Fibroblast of the aortic adventitia (primary cell): ENCODE data around the gene TAF11L10. TPM values are rescaled to one million over a fixed set of nuclear protein-coding genes. Genes with fewer than 3 reads are reported as not detected.
"Not testable (repeated sequence)": the region's sequence is repeated elsewhere in the genome, so short reads cannot be mapped to it uniquely, and the experiment has no call there.

Experiments
- DNase-seq: peaks from one replicate; pipeline ENCODE4 v3.0.0-alpha.2; 2010; ENCODE audit warnings: low read depth
- H3K4me3 ChIP-seq: 2 replicates; pipeline ENCODE4 v1.5.1; 2011; ENCODE audit warnings: low read depth, mild to moderate bottlenecking, control low read depth, low read length, moderate library complexity
- CTCF ChIP-seq: IDR thresholded peaks from 2 replicates; pipeline ENCODE4 v1.5.1; 2011; ENCODE audit warnings: mild to moderate bottlenecking, low read length, control low read depth, inconsistent platforms; ENCODE audit not compliant: insufficient read depth
- small RNA-seq: library from RNA; depleted of rRNA; stranded (forward); fragments of <200 nt; gene quantifications from one replicate; pipeline ENCODE3, GENCODE V24; 2012
- total RNA-seq: library from RNA; depleted of rRNA; stranded (reverse); fragments of >200 nt; gene quantifications from 2 replicates; pipeline ENCODE4 v1.2.3, GENCODE V29; 2012; ENCODE audit warnings: low replicate concordance

The TAF11L10 gene
- total RNA-seq, 1 donor = not detected

GRCh38 chr5:17604951-17605350, 7.3 kb upstream of the TAF11L10 start:
- TF ChIP-seq CTCF = no peak
- H3K4me3 ChIP-seq = no peak overlapping the region
- DNase-seq = no peak

- not testable (repeated sequence) for DNase-seq, H3K4me3 ChIP-seq
Measured at GRCh38 chr5:17603880-17604279, 6.3 kb upstream of the TAF11L10 start, which contains the start of gene TAF11L11. Gene TAF11L11 (plus strand): TSS chr5:17604183.

- H3K4me3 ChIP-seq, DNase-seq: not testable (repeated sequence)
Measured at GRCh38 chr5:17594255-17594654, 3.4 kb downstream of the TAF11L10 start, which contains the start of gene TAF11L9. Gene TAF11L9 (minus strand): TSS chr5:17594394.

GRCh38 chr5:17590860-17591259, 6.8 kb downstream of the TAF11L10 start, which contains the start of gene TAF11L8:
Gene TAF11L8 (minus strand): TSS chr5:17590960.
- DNase-seq, H3K4me3 ChIP-seq: not testable (repeated sequence)

GRCh38 chr5:17585658-17586057, 12.0 kb downstream of the TAF11L10 start, which contains the start of gene TAF11L7:
Gene TAF11L7 (minus strand): TSS chr5:17585758.
- H3K4me3 ChIP-seq, DNase-seq: not testable (repeated sequence)

Small RNA genes lying within 50 kb of the gene (small RNA-seq; reads per million reads assigned to genes)
- not detected for gene AC233724.1
- not detected for gene AC233724.3
- not detected for gene AC233724.4
- not detected for gene AC233724.6
- gene AC233724.7 = not detected

Other genes starting within 250 kb of the TAF11L10 start
- not detected in 2 replicates for gene TAF11L2, start 99.6 kb downstream of the TAF11L10 start, total RNA-seq
- not detected in 2 replicates for gene TAF11L3, start 79.5 kb downstream of the TAF11L10 start, total RNA-seq
- gene TAF11L4, start 76.0 kb downstream of the TAF11L10 start, total RNA-seq = not detected in 2 replicates
- gene TAF11L5, start 72.6 kb downstream of the TAF11L10 start, total RNA-seq = not detected in 2 replicates
- gene TAF11L6, start 69.2 kb downstream of the TAF11L10 start, total RNA-seq = not detected in 2 replicates
- not detected in 2 replicates for gene TAF11L7, start 12.1 kb downstream of the TAF11L10 start, total RNA-seq
- not detected in 2 replicates for gene TAF11L8, start 6.9 kb downstream of the TAF11L10 start, total RNA-seq
- gene TAF11L9, start 3.4 kb downstream of the TAF11L10 start, total RNA-seq = not detected in 2 replicates
- gene TAF11L11, start 6.4 kb upstream of the TAF11L10 start, total RNA-seq = not detected in 2 replicates
- gene TAF11L12, start 12.6 kb upstream of the TAF11L10 start, total RNA-seq = not detected in 2 replicates
- not detected in 2 replicates for gene TAF11L13, start 34.3 kb upstream of the TAF11L10 start, total RNA-seq
- not detected in 2 replicates for gene TAF11L14, start 36.6 kb upstream of the TAF11L10 start, total RNA-seq